Left lobe of liver (tissue), 2 donors: ENCODE data around the gene VAC14. TPM values are rescaled to one million over a fixed set of nuclear protein-coding genes. Genes with fewer than 3 reads are reported as not detected.
"Not testable (repeated sequence)": the region's sequence is repeated elsewhere in the genome, so short reads cannot be mapped to it uniquely, and the experiment has no call there.

Experiments used
- ATAC-seq: fragments of 200-7000 bp; cut with Tn5 transposase; one replicate; pipeline ENCODE4 v1.9.1; 2020; ENCODE audit warnings: mild to moderate bottlenecking, moderate library complexity
- DNase-seq: peaks from one replicate; pipeline ENCODE4 v3.0.0-alpha.2; 2020; ENCODE audit warnings: low spot score
- total RNA-seq: library from RNA; stranded (reverse); gene quantifications from one replicate; pipeline ENCODE4 v1.2.1, GENCODE V29; 2021
- donor health status: DM: no; HTN: no; CAD: no; lungs with moderate emphysema.
- donor health status: DM: no; HTN: yes; CAD: no.

Gene VAC14
- total RNA-seq, 1 donor from 2014 or later: 17.3 TPM

GRCh38 chr16:70670938-70671337 is 130.0 kb downstream of the VAC14 start:
- not testable (repeated sequence) for DNase-seq, ATAC-seq

DNA sequence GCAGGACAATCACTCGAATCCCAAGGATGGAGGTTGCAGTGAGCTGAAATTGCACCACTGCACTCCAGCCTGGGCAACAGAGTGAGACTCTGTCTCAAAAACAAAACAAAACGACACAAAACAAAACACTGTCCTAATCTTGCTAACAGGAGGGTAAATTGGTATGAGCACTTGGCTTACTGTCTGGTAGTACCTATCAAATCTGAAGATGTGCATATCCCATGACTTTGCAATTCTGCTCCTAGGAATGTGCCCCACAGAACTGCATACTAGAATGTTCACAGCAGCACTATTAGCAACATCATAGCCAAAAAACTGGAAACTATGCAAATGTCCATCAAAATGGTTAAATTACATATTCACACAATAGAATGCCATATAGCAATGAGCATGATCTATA is 130.8 kb downstream of the VAC14 start:
- ATAC-seq (no peak), DNase-seq (no peak)

GRCh38 chr16:70665806-70666735 is 134.9 kb downstream of the VAC14 start:
- no peak for DNase-seq
- ATAC-seq: no peak

DNA sequence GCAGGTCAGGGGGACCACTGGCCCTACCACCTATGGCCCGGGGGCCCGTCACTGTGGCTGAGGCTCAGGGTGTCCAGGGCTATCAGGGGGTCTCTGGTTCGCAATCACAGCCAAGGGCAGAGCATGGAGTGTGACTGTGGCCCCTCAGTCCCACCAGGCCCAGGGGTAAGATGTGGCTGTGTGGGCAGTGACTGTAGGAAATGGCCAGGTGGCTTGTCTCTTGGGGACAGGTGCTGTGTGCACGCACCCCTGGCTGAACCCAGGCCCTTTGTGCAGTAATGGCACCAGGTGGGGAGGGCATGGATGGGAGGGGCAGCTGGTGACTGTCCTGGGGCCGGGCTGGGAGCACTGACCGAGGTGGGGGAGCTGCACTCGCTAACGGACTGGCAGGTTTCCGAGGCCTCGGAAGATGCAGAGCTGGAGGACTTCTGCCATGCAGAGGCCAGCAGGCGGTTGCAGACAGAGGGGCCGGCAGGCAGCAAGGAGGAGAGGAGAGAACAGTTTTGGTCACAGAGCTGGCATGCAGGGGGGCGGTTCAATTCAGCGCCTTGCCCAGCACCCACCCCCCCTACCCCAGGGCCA is 135.8 kb downstream of the VAC14 start:
- ATAC-seq (peak; percentile 2), DNase-seq (no peak)

GRCh38 chr16:70664325-70665112 is 136.4 kb downstream of the VAC14 start:
- peak; percentile 1 for ATAC-seq
- no peak for DNase-seq

DNA sequence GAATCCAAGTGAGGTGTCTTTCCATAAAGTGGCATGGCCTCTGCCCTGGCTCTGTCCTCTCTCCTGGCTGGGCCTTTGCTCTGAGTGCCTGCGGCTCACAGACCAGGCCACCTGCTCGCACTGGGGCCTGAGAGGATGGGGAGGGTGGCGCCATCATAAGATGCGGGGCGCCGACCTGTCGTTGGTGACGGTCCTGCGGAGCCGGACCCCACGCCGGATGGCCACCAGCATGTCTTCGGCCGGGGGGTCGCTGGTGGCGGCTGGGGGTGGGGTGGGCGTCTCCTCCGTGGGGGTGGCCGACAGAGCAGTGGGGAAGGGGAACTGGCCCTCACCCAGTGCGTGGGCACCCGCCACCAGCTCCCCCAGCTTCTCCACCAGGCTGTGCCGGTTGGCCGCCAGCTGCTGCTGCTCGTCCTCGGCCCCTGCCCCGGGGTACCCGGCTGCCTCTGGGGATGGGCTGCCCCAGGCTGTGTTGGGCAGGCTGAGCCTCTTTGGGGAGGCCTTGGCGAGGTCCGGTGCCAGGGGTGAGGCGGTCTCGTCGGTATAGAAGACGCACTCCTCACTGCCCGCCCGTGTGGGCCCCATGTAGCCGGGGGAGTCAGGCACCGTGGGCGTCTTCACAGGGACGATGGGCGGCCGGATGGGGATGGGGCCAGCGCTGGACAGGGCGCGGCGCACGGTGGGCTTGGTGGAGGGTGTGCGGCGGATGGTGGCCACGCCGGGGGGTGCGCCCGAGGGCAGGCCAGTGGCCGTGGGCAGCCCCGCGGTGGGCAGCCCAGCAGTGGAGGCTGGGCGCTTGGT is 137.2 kb downstream of the VAC14 start:
- DNase-seq (no peak), ATAC-seq (no peak)

GRCh38 chr16:70662991-70663523 is 137.9 kb downstream of the VAC14 start:
- no peak for DNase-seq
- ATAC-seq: no peak

DNA sequence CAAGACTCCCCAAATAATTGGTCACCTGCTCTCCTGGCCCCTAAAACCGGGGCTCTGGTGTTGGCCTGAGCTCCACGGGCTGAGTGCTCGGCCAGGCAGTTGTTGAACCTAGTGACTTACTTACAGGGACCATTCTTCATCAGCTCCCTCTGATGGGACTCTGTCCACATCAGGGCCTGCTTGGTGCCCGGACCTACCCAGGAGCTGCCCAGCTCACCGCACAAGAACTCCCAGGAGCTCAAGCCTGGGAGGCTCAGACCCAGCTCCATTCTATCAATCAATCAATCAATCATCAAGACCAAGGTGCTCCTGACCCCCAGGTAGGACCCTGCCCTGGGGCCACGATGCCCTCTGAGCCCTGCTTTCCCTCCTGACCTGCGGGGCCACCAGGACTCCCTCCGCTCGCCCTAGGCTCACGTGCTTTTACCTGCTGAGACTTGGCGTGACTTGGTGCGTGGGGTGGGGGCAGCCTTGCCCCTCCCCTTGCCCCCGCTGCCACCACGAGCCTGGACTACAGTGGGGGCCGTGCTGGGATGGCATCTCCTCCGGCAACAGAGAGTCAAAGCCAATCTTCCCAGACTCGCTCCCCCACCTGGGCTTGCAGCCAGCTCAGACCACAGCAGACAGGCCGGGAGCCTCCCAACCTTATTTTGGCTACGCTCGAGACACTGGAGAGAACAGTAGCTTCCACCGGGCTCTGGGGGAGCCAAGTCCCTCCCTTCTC is 138.9 kb downstream of the VAC14 start:
- ATAC-seq: peak; percentile 38
- no peak for DNase-seq

DNA sequence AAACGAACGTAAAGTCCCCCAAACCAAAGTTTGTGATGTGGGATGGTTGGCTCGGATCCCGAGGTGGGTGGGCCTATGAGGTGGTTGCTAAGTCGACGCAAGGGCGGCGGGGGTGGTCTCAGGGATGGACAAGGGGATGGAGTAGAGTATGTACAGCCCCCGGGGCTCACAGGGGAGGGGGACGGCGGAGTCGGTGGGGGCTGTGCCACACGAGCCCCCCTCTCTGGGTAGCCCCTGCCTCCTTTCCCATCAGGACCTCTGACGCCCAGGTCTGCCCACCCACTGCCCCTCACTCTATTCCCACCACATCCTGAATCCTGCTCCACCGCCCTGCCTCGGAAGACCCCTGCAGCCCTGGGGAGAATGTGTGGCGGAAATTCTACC is 139.4 kb downstream of the VAC14 start:
- peak; percentile 1 for ATAC-seq
- no peak for DNase-seq

- peak; percentile 24 for ATAC-seq
- DNase-seq: no peak
These were observed 140.1 kb downstream of the VAC14 start for GRCh38 chr16:70660672-70661350.

- no peak for DNase-seq
- no peak for ATAC-seq
These were observed 140.8 kb downstream of the VAC14 start for GRCh38 chr16:70659953-70660671.

- ATAC-seq: no peak
- no peak for DNase-seq
These were observed 141.4 kb downstream of the VAC14 start for GRCh38 chr16:70659546-70659945.

DNA sequence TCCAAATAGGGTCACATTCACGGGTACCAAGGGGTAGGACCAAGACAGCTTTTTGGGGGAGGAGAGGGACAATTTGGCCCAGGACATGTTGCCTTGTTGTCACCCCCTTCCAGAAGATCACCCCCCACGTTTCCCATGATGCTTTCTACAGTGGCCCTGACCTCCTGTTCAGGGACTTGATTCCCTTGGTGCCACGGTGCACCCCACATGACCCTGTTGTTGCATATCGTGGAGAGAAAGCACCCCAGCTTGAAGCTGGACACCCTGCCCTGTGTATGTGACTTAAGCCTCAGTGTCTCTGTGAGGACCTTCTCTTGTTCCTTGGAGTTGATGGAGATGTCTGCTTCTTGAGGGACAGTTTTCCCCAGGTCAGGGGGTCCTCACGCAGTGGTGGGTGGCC is 142.0 kb downstream of the VAC14 start:
- DNase-seq: no peak

DNA sequence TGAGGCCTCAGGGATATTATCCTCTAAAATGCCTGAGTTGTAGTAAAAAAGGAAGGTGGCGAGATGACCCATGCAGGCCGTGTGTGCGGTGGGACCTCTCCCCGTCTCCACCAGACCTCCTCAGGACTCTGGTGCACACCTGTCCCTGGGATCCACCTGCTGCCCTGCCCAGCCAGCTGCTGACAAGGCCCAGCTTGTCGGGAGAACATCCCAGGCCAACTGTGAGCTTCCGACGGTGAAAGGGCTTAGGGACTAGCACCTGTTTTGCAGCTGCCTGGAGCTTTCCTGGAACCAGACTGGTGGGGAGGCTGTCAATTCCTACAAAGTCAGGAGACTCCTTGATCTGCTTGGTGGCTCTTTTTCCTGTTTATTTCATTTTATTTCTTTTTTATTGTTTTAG is 143.0 kb downstream of the VAC14 start:
- DNase-seq (no peak), ATAC-seq (no peak)

More for the DNA sequence above, 142.0 kb downstream of the VAC14 start:
- ATAC-seq: no peak

GRCh38 chr16:70656712-70657263 is 144.2 kb downstream of the VAC14 start:
- DNase-seq (no peak), ATAC-seq (peak; percentile 24)

- ATAC-seq (no peak), DNase-seq (no peak)
These were observed 144.8 kb downstream of the VAC14 start for GRCh38 chr16:70656065-70656711.
